GM19099 (cell line): ENCODE data around the gene PSMA7.

ENCODE experiments used
- POLR2A ChIP-seq: IDR thresholded peaks from 3 replicates; pipeline ENCODE4 v1.6.1; 2011; ENCODE audit warnings: low read depth; ENCODE audit not compliant: insufficient read length; ENCODE audit errors: extremely low read depth

Gene PSMA7

GRCh38 chr20:62149532-62150309 is 6.5 kb upstream of the PSMA7 start:
- no peak for TF ChIP-seq POLR2A

DNA sequence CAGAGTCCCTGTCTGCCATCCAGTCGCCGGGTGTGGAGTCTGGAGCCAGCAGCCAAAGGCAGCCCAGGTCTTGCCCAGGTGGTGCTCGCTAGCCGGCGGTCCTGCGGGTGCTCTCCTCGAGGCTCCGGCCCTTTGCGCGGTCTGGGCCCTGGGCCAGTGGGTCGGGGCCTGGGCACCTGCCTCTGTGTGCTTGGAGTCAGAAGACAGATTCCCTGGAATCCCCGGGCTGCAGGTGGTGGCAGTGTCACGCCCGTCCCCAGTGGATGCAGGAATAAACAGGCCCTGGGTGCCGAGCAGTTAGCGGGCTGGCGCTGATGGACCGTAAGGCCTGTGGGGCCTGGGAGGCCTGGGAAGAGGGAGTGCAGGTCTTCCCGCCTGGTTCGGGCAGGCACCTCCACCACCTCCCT is 5.7 kb upstream of the PSMA7 start:
- no peak for TF ChIP-seq POLR2A

GRCh38 chr20:62147528-62147927 is 4.3 kb upstream of the PSMA7 start:
- no peak for TF ChIP-seq POLR2A

DNA sequence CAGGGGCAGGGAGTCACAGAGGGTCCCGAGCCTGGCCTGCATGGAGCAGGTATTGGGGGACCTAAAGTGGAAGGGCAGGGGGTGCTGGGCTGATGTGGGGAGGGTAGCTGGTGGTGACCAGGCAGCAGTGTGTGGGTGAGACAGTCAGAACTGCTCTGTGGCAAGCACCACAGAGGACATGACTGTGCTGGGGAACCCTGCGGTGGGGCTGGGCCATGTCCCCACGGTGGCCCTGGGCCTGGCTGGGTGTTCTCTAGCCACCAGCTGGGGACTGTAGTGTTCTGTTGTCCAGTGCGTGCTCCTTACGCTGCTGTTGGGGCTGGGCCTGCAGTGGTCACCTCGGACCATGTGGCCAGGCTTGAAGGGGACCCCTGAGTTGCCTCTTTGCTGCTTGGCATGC is 3.9 kb upstream of the PSMA7 start:
- no peak for TF ChIP-seq POLR2A

GRCh38 chr20:62146019-62146755 is 3.0 kb upstream of the PSMA7 start:
- no peak for TF ChIP-seq POLR2A

DNA sequence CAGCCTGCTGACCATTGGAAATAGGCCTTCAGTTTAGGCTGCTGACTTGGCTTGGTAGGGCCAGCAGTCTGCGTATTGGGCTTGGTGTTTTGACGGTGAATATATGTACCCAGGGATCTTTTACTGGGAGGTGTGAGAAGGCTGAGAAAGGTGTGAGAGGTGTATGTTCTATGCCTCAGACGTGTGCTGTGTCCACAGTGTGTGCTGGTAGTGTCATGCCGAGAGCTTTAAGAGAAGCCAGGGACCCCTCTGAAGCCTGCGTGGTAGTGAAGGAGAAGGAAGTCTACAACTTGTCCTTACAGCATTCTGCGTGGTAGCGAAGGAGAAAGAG is 2.5 kb upstream of the PSMA7 start:
- TF ChIP-seq POLR2A = no peak

GRCh38 chr20:62143957-62144825 is 997 bp upstream of the PSMA7 start:
- TF ChIP-seq POLR2A = no peak

GRCh38 chr20:62142252-62143080 is 728 bp downstream of the PSMA7 start:
- no peak for TF ChIP-seq POLR2A

DNA sequence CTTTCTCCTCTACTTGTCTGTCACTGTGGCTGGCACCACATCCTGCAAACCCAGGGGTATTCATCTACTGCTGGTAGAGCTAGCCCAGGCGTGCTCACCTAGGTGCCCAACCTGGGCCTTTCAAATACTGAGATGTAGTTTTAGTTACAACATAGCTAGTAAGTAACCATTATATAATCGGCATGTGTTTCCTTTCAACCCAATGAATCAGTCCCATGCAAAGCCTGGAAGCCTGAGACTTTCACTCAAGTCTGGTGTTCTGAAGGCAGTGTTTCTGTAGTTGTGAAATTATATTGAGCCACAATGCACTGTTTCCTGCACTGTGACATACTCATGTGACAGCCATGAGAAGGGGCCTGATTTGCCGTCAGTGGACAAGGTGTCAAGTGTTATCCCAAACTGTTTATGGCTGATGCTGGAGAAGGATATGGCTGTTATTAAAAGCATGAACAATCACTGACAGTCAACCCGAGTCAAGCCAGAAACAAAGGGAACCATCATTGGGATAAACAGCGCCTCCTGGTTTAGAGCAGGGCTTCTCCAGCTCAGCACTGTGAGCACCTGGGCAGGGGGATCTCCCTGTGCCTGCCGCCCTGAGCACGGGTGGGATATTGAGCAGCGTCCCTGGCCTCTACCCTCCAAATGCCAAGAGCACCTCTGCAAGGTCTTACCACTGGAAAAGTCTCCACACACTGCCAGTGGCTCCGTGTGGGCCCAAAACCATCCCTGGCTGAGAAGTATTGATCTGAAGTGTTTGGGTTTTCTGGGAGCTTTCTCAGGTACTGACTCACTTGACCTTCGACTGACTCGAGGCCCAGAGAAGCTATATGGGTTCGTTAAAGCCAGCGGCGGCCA is 1.6 kb downstream of the PSMA7 start:
- TF ChIP-seq POLR2A = no peak

GRCh38 chr20:62141043-62141396 is 2.2 kb downstream of the PSMA7 start:
- TF ChIP-seq POLR2A = no peak

- no peak for TF ChIP-seq POLR2A
These were observed 3.6 kb downstream of the PSMA7 start for GRCh38 chr20:62139636-62140035.

DNA sequence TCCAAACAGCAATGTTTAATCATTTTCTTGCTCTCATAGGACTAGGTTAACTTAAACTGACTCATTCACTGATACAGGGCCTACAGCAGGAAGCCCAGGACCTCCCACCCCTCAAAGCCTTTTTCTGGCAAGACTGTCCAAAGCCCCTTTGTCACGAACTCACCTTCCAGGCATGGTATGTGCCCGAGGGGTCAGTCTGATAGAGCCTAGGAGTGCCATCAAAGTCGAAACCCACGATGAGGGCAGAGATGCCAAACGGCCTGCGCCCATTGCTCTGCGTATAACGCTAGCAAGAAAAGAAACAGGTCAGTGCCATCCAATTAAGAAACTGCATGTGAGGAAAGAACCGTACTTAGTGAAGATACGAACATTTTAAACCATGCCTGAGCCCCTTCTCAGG is 4.3 kb downstream of the PSMA7 start:
- TF ChIP-seq POLR2A = no peak

GRCh38 chr20:62138204-62138543 is 5.0 kb downstream of the PSMA7 start:
- no peak for TF ChIP-seq POLR2A
